Body of pancreas (tissue), 4 donors: Measurements from ENCODE around the gene LIPE.

Source experiments
- POLR2A ChIP-seq, 3 donors: fragments of 450-650 bp; IDR thresholded peaks; one replicate each; pipeline ENCODE4 v1.6.1; 2016; ENCODE audit warnings: antibody characterized with exemption in 3 of 3, mild to moderate bottlenecking in 2 of 3
- TF ChIP-seq, protein P1 (sequence below), 7 experiments: fragments of 450-650 bp in 4 of 7; fragments of 200-600 bp in 3 of 7; sonication (generic) in 3 of 7; IDR thresholded peaks; one replicate each; pipeline ENCODE4 v1.5.1; 2016 to 2019; ENCODE audit warnings: antibody characterized with exemption in 7 of 7

GRCh38 chr19:42362342-42362741 lies 64.8 kb downstream of the LIPE start:
- TF ChIP-seq, protein P1, sequence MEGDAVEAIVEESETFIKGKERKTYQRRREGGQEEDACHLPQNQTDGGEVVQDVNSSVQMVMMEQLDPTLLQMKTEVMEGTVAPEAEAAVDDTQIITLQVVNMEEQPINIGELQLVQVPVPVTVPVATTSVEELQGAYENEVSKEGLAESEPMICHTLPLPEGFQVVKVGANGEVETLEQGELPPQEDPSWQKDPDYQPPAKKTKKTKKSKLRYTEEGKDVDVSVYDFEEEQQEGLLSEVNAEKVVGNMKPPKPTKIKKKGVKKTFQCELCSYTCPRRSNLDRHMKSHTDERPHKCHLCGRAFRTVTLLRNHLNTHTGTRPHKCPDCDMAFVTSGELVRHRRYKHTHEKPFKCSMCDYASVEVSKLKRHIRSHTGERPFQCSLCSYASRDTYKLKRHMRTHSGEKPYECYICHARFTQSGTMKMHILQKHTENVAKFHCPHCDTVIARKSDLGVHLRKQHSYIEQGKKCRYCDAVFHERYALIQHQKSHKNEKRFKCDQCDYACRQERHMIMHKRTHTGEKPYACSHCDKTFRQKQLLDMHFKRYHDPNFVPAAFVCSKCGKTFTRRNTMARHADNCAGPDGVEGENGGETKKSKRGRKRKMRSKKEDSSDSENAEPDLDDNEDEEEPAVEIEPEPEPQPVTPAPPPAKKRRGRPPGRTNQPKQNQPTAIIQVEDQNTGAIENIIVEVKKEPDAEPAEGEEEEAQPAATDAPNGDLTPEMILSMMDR (IDR thresholded peaks at IDR 0.05), result no peak
- TF ChIP-seq POLR2A (IDR thresholded peaks at IDR 0.05), result no peak
